LNCaP clone FGC (cell line): ENCODE results near the gene SHH.
"Not testable (repeated sequence)": the region's sequence is repeated elsewhere in the genome, so short reads cannot be mapped to it uniquely, and the experiment has no call there.

Source experiments
- DNase-seq: peaks from one replicate; pipeline ENCODE4 v3.0.0-alpha.2; 2011; ENCODE audit warnings: low read depth
- H3K4me3 ChIP-seq: 2 replicates; pipeline ENCODE4 v1.5.1; 2011; ENCODE audit warnings: mild to moderate bottlenecking, low read depth, low read length, control low read depth
- TF ChIP-seq, protein P1 (sequence below): IDR thresholded peaks from 2 replicates; pipeline ENCODE4 v1.5.1; 2012; ENCODE audit warnings: mild to moderate bottlenecking; ENCODE audit not compliant: control insufficient read depth, insufficient read depth; ENCODE audit errors: extremely low read depth

SHH gene

GRCh38 chr7:155842496-155843265, 30.4 kb upstream of the SHH start:
- TF ChIP-seq, protein P1, sequence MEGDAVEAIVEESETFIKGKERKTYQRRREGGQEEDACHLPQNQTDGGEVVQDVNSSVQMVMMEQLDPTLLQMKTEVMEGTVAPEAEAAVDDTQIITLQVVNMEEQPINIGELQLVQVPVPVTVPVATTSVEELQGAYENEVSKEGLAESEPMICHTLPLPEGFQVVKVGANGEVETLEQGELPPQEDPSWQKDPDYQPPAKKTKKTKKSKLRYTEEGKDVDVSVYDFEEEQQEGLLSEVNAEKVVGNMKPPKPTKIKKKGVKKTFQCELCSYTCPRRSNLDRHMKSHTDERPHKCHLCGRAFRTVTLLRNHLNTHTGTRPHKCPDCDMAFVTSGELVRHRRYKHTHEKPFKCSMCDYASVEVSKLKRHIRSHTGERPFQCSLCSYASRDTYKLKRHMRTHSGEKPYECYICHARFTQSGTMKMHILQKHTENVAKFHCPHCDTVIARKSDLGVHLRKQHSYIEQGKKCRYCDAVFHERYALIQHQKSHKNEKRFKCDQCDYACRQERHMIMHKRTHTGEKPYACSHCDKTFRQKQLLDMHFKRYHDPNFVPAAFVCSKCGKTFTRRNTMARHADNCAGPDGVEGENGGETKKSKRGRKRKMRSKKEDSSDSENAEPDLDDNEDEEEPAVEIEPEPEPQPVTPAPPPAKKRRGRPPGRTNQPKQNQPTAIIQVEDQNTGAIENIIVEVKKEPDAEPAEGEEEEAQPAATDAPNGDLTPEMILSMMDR, result no peak
- H3K4me3 ChIP-seq, result no peak overlapping the region
- no peak for DNase-seq

DNA sequence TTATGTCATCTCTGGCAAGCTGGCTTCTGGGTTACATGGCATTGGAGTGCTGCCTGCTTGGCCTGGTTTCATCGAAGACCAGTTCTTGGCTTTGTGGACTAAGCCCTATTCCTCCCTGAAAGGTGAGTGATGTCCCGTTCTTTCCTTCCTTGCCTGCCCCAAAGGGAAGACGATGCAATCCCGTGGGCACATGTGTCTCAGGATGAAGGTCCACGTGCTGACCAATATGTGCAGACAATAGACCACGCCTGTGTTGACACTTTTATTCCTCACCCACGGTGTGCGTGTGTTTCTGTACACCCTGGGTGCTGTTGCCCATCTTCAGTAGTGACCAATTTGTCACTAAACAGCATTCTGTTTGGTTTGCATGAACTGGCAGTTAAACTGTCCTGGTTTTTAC, 28.6 kb upstream of the SHH start:
- no peak for DNase-seq
- H3K4me3 ChIP-seq, result no peak overlapping the region
- TF ChIP-seq, protein P1, result no peak

GRCh38 chr7:155840262-155840885, 28.1 kb upstream of the SHH start:
- no peak overlapping the region for H3K4me3 ChIP-seq
- TF ChIP-seq, protein P1, result no peak
- no peak for DNase-seq

GRCh38 chr7:155839461-155839860, 27.2 kb upstream of the SHH start:
- TF ChIP-seq, protein P1, result no peak
- DNase-seq, result no peak
- H3K4me3 ChIP-seq, result no peak overlapping the region

DNA sequence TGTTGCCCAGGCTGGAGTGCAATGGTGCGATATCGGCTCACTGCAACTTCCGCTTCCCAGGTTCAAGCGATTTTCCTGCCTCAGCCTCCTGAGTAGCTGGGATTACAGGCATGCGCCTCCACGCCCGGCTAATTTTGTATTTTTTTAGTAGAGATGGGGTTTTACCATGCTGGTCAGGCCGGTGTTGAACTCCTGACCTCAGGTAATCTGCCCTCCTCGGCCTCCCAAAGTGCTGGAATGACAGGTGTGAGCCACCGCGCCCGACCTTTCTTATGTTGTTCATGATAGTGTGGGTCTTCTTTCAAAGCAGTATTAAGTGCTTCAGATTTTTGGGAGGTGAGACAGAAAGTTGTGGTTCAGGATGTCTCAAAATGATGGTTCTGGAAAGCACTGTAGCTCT, 26.0 kb upstream of the SHH start:
- not testable (repeated sequence) for DNase-seq, H3K4me3 ChIP-seq

DNA sequence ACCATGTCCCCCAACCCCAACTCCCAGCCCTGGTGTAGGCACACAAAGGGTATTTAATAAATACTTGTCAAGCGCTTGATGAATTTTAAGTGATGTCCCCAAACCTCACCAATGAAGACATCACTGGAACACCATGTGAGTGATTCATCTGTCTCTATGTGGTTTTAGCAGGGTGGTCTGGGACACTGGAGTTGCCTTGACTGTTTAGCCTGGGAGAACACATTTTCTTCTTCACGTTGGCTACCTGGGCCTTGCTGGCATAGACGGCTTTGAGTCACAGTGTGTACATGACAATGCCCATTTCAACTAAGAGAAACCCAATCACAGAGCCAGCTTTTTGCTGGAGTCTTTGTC, 24.8 kb upstream of the SHH start:
- TF ChIP-seq, protein P1, result no peak
- no peak for DNase-seq
- no peak overlapping the region for H3K4me3 ChIP-seq

DNA sequence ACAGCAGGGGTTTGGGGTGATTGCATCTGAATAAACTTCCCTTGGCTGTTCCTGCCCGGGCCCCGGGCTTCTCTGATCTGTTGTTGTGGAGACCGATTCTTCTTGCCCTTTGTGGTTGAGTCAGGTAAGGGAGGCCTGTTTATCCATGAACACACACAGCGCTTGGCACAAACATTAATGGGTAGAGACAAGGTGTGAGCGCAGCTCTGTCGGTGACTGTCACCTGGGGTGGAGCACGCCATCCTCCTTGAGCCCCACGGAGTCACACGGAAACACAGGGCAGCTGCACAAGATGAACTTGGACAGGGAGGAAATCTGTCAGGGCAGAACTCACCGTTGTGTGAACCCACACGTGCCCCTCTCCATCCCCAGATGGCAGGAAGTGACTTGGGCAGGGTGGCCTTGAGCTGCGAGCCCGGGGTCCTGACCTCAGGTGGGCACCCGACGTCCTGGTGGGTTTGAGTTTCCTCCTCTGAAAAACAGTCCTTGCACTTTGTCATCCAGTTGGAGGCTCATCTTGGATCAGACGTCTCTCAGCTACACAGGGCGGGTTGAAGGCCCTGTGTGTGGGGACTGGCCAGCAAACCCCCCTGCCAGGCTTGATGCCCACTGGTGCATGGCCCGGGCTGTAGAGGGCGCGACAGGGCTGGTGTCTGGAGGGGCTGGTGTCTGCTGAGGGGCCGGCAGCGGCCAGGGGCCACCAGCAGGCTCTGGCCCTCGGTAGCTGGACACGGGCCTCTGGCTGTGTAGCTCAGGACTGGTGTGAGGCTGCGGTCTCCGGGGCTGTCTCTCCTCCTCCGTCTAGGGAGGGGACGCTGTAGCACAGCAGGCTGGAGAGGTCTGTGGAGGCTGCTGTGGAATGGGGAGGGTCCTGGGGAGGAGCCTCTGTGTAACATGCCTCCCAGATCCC, 24.2 kb upstream of the SHH start:
- TF ChIP-seq, protein P1, result no peak
- DNase-seq, result no peak
- no peak overlapping the region for H3K4me3 ChIP-seq
